Measurements from ENCODE around the gene SHISA9.

Gene SHISA9

GRCh38 chr16:12951976-12952375 is 50.6 kb downstream of the SHISA9 start:
- DNase-seq (ENCODE audit: low read depth in 2 of 2): no peak

GRCh38 chr16:12958366-12958765 is 57.0 kb downstream of the SHISA9 start:
- DNase-seq (ENCODE audit: low read depth in 2 of 2): no peak

GRCh38 chr16:12959072-12959471 is 57.7 kb downstream of the SHISA9 start:
- no peak for DNase-seq (ENCODE audit: low read depth in 2 of 2)

GRCh38 chr16:12961626-12962025 is 60.2 kb downstream of the SHISA9 start:
- DNase-seq (ENCODE audit: low read depth in 2 of 2): no peak

- no peak for DNase-seq (ENCODE audit: low read depth in 2 of 2)
Measured at GRCh38 chr16:12964461-12964860, 63.1 kb downstream of the SHISA9 start.

GRCh38 chr16:12965274-12965804 is 63.9 kb downstream of the SHISA9 start:
- DNase-seq (ENCODE audit: low read depth in 2 of 2): no peak

GRCh38 chr16:12971241-12971640 is 69.8 kb downstream of the SHISA9 start:
- DNase-seq (ENCODE audit: low read depth in 2 of 2): no peak

- DNase-seq (ENCODE audit: low read depth in 2 of 2): no peak
Measured at GRCh38 chr16:12972246-12972645, 70.8 kb downstream of the SHISA9 start.

- DNase-seq (ENCODE audit: low read depth in 2 of 2): no peak
Measured at GRCh38 chr16:12975766-12976165, 74.4 kb downstream of the SHISA9 start.

- no peak for DNase-seq (ENCODE audit: low read depth in 2 of 2)
Measured at GRCh38 chr16:12976496-12976895, 75.1 kb downstream of the SHISA9 start.

- no peak for DNase-seq (ENCODE audit: low read depth in 2 of 2)
Measured at GRCh38 chr16:12976936-12977335, 75.5 kb downstream of the SHISA9 start.

GRCh38 chr16:12985516-12985915 is 84.1 kb downstream of the SHISA9 start:
- DNase-seq (ENCODE audit: low read depth in 2 of 2): no peak

GRCh38 chr16:12988071-12988470 is 86.7 kb downstream of the SHISA9 start:
- DNase-seq (ENCODE audit: low read depth in 2 of 2): no peak

GRCh38 chr16:12992066-12992465 is 90.7 kb downstream of the SHISA9 start:
- DNase-seq (ENCODE audit: low read depth in 2 of 2): no peak

GRCh38 chr16:12994402-12994801 is 93.0 kb downstream of the SHISA9 start:
- DNase-seq (ENCODE audit: low read depth in 2 of 2): no peak

GRCh38 chr16:12995721-12996372 is 94.4 kb downstream of the SHISA9 start:
- DNase-seq (ENCODE audit: low read depth in 2 of 2): no peak

- no peak for DNase-seq (ENCODE audit: low read depth in 2 of 2)
Measured at GRCh38 chr16:12998361-12999085, 97.1 kb downstream of the SHISA9 start.

- no peak for DNase-seq (ENCODE audit: low read depth in 2 of 2)
Measured at GRCh38 chr16:12999368-12999767, 98.0 kb downstream of the SHISA9 start.

- no peak for DNase-seq (ENCODE audit: low read depth in 2 of 2)
Measured at GRCh38 chr16:13005721-13006247, 104.4 kb downstream of the SHISA9 start.

- no peak for DNase-seq (ENCODE audit: low read depth in 2 of 2)
Measured at GRCh38 chr16:13012601-13013000, 111.2 kb downstream of the SHISA9 start.

GRCh38 chr16:13013043-13013442 is 111.6 kb downstream of the SHISA9 start:
- no peak for DNase-seq (ENCODE audit: low read depth in 2 of 2)

GRCh38 chr16:13014476-13014875 is 113.1 kb downstream of the SHISA9 start:
- no peak for DNase-seq (ENCODE audit: low read depth in 2 of 2)

GRCh38 chr16:13018026-13018425 is 116.6 kb downstream of the SHISA9 start:
- no peak for DNase-seq (ENCODE audit: low read depth in 2 of 2)
